Body of pancreas (tissue), 4 donors: Measurements from ENCODE around the gene RWDD4.

Experiments
- POLR2A ChIP-seq, 3 donors: fragments of 450-650 bp; IDR thresholded peaks; one replicate each; pipeline ENCODE4 v1.6.1; 2016; ENCODE audit warnings: antibody characterized with exemption in 3 of 3, mild to moderate bottlenecking in 2 of 3
- TF ChIP-seq, protein P1 (sequence below), 7 experiments: fragments of 450-650 bp in 4 of 7; fragments of 200-600 bp in 3 of 7; sonication (generic) in 3 of 7; IDR thresholded peaks; one replicate each; pipeline ENCODE4 v1.5.1; 2016 to 2019; ENCODE audit warnings: antibody characterized with exemption in 7 of 7

DNA sequence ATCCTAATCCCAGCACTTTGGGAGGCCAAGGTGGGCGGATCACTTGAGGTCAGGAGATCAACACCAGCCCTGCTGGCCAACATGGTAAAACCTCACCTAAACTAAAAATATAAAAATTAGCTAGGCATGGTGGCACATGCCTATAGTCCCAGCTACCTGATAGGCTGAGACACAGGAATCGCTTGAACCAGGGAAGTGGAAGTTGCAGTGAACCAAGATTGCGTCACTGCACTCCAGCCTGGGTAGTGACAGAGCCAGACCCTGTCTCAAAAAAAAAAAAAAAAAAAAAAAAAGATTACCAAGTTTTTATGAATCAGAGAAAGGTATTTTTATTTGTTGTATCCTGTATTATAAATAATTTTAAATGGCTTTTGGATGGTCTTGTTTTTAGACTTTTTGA lies 15.2 kb upstream of the RWDD4 start:
- TF ChIP-seq, protein P1, sequence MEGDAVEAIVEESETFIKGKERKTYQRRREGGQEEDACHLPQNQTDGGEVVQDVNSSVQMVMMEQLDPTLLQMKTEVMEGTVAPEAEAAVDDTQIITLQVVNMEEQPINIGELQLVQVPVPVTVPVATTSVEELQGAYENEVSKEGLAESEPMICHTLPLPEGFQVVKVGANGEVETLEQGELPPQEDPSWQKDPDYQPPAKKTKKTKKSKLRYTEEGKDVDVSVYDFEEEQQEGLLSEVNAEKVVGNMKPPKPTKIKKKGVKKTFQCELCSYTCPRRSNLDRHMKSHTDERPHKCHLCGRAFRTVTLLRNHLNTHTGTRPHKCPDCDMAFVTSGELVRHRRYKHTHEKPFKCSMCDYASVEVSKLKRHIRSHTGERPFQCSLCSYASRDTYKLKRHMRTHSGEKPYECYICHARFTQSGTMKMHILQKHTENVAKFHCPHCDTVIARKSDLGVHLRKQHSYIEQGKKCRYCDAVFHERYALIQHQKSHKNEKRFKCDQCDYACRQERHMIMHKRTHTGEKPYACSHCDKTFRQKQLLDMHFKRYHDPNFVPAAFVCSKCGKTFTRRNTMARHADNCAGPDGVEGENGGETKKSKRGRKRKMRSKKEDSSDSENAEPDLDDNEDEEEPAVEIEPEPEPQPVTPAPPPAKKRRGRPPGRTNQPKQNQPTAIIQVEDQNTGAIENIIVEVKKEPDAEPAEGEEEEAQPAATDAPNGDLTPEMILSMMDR (IDR thresholded peaks at IDR 0.05) = no peak
- no peak for TF ChIP-seq POLR2A (IDR thresholded peaks at IDR 0.05)
